Activated CD8-positive, alpha-beta memory T cell treated with anti-CD3 and anti-CD28 coated beads, Interleukin-2, amount 50 U/mL, for 48 hours (primary cell): ENCODE measurements around the gene MTSS2.

Experiments
- DNase-seq: peaks from one replicate; pipeline ENCODE4 v3.0.0-alpha.2; 2020

Gene MTSS2

DNA sequence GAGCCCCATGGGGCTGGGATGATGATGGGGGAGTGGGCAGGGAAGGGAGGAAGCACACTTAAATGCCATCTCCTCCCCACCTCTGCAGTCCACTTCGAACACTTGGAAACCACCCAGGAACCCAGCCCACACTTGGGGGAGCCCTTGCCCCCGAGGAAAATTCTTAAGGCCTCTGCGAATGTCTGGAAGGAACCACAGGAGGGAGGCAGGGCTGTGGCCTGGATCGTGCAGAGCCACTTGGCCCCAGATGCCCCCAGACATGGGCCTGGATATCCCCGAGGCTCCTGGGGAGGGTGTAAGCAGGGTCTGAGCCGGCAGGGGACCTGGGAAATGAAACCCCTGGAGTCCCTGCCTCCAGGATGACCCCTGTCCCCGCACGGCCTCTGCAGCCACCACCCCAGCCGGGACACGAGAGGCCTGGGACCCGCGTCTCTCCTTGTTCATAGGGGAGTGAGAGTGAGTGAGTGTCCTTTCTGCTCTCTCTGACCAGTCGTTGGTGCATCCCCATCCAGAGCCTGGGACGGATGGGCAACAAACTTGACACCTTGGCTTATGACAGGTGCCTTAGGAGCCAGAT, 11.8 kb upstream of the MTSS2 start:
- DNase-seq = no peak

DNA sequence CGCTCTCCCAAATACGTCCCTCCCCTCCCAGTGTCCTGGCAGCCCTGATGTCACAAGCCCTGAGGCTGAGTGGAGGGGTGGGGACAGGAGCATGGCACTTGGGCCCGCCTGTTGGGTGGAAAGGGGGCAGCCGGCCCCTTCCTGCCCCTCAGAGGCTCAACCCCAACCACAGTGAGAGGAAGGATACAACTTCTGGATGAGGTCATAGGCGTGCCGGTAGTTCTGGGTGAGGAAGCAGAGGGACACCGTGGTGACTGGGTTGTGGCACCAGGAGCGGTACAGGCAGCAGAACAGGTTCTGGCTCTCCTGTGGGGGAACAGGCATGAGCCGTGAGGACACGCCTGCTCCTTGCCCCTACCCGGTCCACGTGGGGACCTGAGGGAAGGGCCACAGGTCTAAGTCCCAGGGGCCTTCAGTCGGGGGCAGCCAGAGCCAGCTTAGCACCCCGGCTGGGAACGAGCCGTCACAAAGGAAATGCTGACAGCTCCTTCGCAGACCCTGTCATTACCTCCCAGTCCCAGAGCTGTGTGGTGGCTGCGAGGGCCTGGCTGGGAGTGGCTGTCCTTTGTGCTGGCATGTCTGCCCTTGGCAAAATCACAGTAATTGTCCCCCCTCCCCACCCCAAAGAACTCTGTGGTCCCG, 11.2 kb upstream of the MTSS2 start:
- no peak for DNase-seq

DNA sequence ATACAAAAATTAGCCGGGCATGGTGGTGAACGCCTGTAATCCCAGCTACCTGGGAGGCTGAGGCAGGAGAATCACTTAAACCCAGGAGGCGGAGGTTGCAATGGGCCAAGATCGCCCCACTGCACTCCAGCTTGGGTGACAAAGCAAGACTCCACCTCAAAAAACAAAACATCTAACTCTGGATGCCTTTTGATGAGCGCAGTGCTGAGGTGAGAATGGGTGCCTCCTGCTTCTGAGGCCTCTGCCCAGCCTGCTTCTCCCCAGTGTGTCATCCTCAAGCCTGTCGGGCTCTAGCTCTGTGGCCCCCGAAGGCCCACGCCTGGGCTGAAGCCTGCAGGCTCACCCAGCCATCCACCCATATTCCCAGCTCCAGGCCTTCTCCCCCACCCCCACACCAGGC, 10.5 kb upstream of the MTSS2 start:
- no peak for DNase-seq

DNA sequence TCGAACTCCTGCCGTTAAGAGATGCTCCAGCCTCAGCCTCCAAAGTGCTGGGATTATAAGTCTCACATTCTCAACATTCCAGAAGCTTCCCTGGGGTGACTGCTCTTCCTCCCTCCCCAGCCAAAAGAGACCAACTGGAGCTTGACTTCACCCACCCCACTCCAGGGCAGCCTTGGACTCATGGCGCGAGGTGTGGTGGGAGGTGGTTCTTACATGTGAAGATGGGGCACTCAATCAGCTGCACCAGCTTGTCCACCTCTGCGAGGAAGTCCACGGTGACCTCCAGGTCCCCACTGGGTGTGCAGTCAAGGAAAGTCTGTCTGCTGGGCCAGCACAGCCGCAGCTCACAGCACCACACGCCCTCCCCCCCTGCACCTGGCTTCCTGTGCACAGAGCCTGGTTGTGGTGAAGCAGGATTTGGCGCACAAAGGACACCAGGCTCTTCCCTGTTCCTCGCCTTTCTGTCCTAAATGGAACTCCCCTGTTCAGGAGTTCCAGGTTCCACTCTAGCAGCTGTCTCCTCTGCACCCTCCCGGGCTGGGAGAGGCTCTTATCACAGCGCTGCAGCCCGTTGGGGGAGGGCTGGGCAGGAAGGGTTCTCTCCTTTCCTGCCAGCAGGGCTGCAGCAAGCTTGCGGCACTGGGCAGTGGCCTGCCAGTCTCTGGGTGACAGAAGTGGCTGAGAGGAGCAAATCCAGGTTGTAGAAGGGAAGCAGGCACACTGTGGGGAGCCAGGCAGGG, 9.6 kb upstream of the MTSS2 start:
- DNase-seq = no peak

DNA sequence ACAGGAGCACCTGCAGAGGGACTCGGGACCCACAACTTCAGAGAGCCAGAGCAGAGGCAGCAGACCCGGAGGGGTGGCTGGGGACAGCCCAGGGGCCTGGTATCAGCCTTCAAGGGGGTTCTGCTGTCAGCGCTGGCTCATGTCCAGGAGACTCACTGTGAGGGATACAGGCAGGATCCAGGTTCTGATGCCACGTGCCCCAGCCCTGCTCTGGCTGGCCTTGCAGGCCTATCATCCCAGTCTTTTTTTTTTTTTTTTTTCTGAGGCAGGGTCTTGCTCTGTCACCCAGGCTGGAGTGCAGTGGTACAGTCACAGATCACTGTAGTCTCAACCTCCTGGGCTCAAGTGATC, 9.0 kb upstream of the MTSS2 start:
- DNase-seq = no peak

DNA sequence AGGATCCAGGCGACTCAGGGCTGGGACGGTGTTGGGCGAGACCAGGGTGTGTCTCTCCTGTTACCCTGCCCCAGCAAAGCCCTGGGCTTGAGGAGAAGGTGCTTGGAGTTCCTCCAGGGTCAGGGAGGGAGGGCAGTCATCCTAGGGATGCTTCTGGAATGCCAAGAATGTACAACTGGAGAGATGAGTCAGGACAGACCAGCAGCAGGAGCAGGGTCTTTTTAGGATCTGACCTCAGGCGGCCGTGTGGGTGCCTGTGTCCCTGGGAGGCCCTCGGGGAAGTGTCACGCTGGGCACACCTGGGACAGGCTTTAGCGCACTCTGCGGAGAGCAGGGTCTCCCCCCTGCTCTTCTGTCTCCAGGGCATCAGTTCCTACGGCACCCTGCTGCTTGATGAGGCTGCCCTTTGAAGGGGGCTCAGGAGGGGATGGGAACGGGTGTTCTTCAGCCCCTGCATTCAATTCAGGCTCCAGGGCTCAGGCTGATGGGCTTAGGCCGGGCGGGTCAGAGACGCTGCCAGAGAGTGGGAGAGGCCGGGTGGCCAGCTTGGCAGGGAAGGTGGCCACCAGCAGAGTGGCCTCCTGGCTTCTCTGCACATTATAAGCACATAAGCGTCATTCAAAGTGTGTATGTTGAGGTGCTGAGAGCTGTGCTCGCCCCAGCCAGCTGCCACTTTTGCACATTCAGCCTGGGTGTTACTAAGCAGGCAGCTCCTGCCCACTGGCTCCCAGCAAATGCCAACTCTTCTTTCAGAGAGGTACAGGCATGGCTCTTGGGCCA, 8.4 kb upstream of the MTSS2 start:
- DNase-seq = no peak

DNA sequence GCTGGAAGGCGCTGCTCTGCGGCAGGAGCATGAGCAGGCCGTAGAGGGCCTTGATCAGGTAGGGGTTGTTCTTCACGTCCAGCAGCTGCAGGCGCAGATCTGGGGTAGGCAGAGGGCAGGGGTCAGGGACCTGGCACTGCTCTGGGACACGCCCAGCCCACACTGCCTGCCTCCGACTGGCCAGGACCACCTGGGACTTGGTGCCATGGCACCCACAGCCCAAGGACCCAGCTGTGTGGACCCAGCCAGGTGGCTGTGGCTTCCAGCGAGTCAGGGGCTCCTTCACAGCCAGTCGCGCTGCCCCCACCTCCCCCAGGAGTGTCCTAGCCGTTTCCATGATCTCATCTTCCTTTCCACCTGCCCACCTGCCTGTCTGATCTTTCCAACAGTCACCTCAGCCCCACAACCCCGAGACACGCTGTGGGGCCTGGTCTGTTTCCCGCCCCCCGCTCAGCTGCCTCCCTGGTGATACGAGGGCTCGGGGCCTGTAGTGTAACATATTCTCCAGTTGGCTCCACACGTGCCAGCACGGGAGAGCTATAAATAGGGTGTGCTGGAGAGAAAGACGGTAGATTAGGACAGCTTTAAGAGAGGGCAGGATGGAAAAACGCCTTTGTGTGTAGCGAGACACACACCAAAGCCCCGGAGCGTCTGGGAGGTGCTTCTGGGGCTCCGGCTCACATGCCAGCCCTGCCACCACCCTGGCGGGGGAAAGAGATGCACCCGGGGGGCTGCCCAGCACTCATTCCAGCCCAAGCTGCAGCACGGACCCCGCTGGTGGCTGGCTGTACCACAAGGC, 7.2 kb upstream of the MTSS2 start:
- DNase-seq = no peak

DNA sequence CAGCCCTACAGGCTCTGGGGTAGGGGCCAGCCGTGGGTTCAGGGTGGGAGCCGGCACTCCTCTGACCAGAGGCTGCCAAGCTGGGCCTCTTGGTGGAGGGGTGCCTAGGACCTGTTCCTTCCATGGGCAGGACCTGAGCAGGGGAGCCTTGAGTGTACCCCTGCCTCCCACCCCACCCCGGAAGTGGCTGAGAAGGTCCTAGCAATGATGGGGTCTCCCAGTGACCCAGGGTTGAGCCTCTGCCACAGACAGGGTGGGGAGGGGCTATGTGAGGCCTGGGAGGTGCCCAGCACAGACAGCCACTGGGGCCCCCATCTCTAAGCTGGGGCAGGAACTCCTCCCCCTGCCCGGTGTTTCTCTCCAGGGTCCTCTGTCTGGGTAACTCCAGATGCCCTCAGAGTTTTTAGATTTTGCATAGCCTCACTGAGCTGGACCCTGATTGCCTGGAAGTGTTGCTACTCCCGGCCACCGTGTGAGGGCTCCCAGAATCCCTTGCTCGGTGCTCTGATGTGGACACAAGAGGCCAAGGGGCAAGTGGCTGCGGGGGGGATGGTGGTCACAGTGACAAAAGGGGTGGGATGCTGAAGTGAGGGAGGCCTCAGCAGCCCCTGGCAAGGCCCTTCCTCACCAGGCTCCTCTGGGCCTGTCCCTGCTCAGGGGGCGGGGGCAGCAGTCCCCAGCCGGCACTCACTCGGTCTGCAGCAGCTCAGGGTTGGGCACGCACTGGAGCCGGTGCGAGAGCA, 6.4 kb upstream of the MTSS2 start:
- DNase-seq = no peak

DNA sequence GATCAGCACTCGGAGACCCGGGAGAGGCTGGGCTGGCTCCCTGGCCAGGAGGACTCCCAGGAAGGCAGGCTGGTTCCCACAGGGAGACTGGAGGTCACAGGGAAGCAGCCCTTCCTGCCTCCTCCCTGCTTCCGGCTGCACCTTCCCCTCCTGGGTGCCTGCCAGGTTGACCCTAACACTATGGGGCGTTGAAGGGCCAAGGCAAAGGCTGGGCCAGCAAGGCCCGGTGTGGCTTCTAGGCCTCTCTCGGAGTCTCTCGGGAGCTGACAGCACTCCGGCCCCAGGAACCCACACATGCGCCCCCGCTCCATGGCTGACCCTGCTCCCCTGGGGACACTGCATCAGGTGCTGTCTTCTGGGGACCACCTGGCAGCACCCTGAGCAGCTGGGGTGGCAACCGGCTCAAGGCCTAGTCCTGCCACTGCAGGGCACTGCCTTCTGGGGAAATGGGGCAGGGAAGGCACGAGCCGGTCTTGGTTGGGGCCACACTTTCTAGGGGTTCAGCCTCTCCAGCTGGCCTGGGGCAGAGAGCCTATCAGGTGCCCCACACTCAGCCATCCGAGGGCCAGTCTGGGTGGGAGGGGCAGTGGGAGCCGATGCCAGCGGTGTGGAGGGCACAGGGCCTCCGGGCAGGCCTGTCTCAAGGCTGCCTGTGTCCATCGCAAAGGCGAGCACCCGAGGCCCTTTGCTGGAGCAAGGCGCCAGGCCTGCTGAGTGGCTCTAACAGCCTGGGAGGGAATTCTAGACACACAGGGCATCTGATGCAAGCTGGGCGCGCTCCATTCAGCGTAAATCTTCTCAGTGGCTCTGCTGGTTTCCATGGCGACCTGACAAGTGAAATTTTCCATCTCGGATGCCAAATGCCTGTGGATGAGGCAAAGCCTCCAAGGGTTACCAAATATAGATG, 5.6 kb upstream of the MTSS2 start:
- no peak for DNase-seq

DNA sequence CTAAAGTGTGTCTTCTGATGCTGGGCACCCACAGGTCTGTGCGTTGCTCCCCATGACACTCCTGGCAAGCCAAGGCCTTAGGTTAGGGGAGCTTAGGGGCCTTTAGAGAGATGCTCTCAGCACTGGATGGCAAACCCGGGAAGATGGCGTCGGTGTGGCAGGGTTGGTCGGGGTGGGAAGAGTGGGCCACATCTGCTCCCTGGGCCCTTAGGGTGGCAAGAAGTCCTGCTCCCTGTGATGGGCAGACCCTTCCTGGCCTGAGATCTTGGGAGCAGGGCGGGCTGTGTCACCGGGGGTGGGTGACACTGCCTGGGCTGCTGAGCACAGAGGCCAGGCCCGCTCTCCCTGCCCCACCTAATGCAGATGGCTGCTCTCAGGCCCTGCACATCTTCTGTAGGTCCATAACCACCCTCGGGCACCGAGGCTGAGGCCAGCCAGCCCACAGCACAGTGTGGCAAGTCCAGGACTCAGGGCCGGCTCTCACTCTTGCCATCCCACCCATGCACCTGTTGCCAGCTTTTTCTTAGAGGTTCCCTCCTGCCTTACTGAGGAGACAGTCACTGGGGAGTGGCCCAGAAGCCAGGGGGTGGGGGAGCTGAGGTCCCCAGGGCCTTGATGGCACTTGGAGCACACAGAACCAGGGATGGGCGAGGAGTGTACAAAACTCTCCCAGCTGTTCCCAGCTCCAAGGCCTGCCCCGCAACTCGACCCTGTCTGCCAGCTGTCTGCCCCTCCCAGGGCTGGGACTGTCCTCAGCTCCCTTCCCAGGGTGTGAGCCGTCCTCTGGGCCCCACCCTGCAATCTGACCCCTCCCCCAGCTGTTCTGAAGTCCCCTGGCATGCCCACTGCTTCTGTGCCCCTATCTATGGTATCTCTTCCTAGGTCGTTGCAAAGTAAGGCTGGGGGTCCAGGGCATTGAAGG, 4.4 kb upstream of the MTSS2 start:
- DNase-seq = no peak

DNA sequence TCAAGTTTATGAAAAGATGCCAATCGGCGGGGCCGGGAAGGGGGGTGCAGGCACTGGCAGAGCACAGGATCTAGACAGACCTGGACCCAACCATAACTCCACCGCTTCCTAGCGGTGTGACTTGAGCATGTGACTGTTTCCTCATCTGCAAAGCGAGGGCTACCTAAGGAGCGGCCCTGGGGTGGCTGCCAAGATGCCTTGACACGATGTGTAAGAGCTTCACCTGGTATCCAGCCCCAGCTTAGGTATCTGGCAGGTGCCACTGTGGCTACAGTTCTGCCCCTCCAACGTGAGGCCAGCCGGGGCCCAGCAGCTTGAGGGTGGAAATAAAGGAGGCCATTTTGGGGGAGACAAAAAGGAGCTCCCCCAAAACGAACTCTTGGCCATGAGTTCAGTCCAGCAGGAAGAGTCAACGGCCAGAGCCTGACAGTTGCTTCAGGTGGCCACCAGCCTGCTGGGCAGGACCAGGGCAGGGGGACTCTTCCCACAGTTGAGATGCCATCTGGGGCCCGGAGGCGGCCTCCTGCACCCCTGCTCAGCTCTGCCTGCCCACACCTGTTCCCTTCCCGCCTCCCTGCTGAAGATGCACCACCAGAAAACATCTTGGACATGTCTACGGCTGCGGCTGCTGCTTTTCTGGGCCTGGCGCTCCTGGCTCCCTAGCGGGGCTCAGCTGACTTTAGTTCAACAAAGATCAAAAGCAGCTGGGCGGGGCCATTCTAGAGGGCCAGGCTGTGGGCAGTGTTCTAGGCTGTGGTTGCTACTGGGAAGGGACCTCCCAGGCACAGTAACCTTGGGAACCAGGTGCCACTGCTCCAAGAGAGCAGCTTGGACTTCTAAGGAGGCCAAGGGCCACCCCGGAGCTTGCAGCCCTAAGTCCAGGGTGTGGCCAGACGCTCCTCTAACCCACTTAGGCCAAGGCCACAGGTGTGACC, 3.4 kb upstream of the MTSS2 start:
- DNase-seq = no peak

DNA sequence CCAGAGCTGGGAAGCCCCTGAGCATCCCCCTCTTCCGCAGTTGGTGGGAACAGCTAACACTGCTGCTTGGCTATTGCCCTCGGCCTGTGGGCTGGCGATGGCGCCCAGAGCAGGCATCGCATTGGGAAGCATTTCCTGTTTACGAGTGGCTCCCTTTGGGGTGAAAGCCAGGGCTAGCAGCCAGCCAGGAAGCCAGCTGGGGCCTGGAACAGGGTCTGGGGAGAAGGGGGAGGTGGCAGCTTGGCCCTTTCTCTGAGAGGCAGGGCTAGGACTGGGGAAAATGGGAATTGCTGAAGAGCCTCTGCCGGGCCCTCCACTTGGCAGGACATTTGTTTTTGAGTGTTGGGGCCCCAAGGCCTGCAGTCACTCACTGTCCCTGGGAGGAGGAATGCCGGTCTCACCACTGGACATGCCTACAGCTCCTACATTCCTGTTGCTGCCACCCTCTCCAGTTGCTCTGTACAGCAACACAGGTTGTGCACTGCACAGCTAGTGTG, 2.4 kb upstream of the MTSS2 start:
- no peak for DNase-seq

DNA sequence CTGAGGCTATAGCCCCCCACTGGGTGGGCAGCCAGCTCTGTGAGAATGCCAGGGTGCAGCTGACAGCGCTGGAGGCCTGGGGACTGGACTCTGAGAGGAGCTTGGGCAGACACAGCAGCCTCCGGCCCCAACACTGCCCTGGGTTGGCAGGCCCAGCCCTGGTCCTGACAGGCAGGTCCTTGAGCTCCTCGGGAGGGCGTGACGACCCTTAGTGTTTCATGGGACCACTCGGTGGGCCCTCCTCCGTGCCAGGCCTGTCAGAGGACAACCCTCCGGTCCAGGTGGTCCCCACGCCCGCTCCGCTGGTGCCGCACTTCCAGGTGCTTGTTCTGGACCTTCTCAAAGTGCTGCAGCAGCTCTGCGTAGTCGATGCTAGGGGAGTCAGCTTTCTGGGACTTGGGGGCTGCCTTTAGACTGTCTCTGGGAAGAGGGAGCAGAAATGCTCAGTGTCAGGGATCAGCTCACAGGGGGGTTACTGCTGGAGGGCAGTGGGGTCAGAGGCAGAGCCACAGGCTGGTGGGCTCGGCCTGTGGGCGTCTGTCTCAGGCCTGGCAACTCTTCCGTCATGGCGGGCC, 1.9 kb upstream of the MTSS2 start:
- DNase-seq = no peak

DNA sequence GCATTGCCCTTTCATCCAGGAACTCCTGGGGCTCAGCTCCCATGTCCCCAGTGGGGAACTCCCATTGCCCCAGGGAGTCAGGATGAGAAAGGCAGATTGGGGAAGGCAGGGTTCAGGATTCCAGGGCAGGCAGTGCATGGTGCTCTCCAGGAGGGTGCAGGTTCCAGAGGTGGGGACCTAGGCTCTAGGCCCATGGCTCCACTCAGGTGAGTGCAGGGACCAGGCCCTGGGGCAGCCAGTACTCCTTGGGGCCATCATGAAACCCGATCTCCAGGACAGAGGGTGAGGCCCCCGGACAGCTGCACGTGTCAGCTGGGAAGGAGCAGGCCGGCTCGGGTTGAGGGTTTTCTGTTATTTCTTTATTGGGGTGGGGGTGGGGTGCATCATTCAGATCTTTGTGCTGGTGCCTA, 1.3 kb upstream of the MTSS2 start:
- DNase-seq = no peak

DNA sequence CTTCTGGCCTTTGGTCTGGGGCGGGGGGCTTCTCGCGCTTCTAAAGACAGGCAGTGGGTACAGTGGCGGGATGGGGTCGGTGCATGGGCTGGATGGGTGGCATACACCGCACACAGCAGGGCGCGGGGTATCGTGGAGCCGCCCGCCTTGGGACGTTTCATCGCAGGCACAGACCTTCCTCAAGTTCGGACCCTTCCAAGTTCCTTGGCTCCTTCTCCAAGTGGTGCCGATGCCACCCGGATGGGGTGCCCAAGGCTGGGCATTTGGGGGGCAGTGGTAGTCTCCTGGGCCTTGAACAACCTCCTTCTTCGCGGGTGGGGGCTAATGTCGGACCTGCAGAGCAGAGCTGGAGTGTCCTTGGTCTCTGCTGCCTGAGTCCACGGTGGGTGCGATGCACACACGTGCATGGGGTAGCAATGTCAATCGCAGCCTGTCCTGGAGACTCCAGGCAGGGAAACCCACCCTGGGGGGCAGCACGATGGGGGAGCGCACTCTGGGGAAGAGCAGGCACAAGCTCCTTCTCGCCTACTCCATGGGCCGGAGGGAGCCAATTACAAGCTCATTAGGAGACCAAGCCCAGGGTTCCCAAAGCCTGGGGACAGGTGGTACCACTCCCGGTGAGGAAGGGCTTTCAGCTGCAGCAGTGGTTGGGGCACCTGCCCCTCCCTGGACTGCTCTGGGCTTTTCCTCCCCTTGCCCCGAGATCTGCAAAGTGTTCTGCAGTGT, 686 bp upstream of the MTSS2 start:
- DNase-seq = no peak

DNA sequence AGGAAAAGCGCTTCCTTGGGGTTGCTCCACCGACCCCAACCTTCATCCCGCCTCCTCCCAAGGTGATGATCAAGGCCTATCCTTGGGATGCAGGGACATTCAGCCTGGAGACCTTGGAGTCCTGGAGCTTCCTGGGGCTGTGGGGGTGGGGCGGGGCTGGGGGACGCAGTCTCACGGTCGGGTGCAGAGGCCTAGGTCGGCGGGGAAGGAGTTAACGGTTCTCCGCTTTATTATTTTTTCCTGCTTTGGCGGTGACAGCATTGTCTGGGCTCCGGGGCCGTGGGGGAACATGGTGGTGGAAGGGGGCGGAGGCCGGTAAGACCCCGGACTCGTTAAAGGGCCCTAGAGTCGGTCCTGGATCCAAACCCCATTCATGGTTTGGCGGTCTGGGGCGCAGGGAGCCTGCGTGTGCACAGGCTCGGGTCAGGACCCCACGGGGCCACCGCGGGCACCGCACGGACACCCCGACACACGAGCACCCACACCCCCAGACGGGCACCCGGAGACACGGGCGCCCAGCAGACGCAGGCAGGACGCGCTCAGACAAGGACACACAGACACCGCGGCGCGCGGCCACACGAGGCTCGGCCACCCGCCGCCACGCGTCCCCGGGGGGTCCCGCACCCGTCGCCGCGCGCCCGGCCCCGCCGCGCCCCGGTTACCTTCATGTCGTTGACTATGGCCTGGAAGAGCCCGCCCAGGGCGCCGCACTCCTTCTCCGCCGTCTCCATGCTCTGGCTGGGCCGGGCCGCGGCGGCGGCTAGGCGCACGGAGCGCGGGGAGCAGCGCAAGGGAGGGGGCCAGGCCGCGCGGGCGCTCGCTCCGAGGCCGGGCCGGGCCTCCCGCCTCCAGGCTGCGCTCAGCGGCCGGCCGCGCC, 554 bp downstream of the MTSS2 start:
- DNase-seq = no peak
